OCI-M1 (cell line): ENCODE data around the gene GAL3ST1.

Source experiments
- DNase-seq: peaks from one replicate; lab custom pipeline; 2025; lab: John Stamatoyannopoulos, UW

The GAL3ST1 gene

GRCh38 chr22:30531651-30532608, 42.5 kb downstream of the GAL3ST1 start:
- no peak for DNase-seq

- no peak for DNase-seq
These were observed 47.8 kb downstream of the GAL3ST1 start for GRCh38 chr22:30526656-30527055.

GRCh38 chr22:30523646-30524489, 50.6 kb downstream of the GAL3ST1 start:
- DNase-seq, result peak; percentile 64

GRCh38 chr22:30521368-30522156, 52.9 kb downstream of the GAL3ST1 start:
- DNase-seq, result no peak

- DNase-seq, result no peak
These were observed 54.5 kb downstream of the GAL3ST1 start for GRCh38 chr22:30519842-30520425.

- no peak for DNase-seq
These were observed 57.7 kb downstream of the GAL3ST1 start for GRCh38 chr22:30516731-30517130.

GRCh38 chr22:30516273-30516672, 58.2 kb downstream of the GAL3ST1 start:
- no peak for DNase-seq

GRCh38 chr22:30514252-30514651, 60.2 kb downstream of the GAL3ST1 start:
- no peak for DNase-seq

- no peak for DNase-seq
These were observed 61.0 kb downstream of the GAL3ST1 start for GRCh38 chr22:30513462-30513861.

- DNase-seq, result no peak
These were observed 62.6 kb downstream of the GAL3ST1 start for GRCh38 chr22:30511911-30512310.

GRCh38 chr22:30511109-30511508, 63.4 kb downstream of the GAL3ST1 start:
- no peak for DNase-seq

GRCh38 chr22:30508216-30508615, 66.2 kb downstream of the GAL3ST1 start:
- no peak for DNase-seq

- no peak for DNase-seq
These were observed 66.8 kb downstream of the GAL3ST1 start for GRCh38 chr22:30507670-30508069.

GRCh38 chr22:30506507-30506968, 67.9 kb downstream of the GAL3ST1 start:
- DNase-seq, result peak; percentile 43
